RWPE2 (cell line): ENCODE data around the gene GRM8.

Experiments used
- ATAC-seq: fragments of 200-7000 bp; cut with Tn5 transposase; 3 replicates; pipeline ENCODE4 v1.9.1; 2021; ENCODE audit warnings: low read depth
- DNase-seq: peaks from one replicate; pipeline ENCODE4 v3.0.0-alpha.2; 2020; ENCODE audit warnings: low spot score
- H3K27ac ChIP-seq: fragments of 450-650 bp; 2 replicates; pipeline ENCODE4 v1.5.1; 2017; ENCODE audit warnings: mild to moderate bottlenecking; ENCODE audit not compliant: poor library complexity, severe bottlenecking
- H3K27me3 ChIP-seq: fragments of 250-450 bp; sonication (Bioruptor Pico); 2 replicates; pipeline ENCODE4 v1.5.1; 2021; ENCODE audit warnings: mild to moderate bottlenecking, moderate library complexity; ENCODE audit not compliant: insufficient read depth, poor library complexity, severe bottlenecking
- H3K36me3 ChIP-seq: fragments of 250-450 bp; sonication (Bioruptor Pico); 2 replicates; pipeline ENCODE4 v1.5.1; 2020; ENCODE audit warnings: low read depth, mild to moderate bottlenecking, moderate library complexity
- H3K4me1 ChIP-seq: fragments of 250-450 bp; sonication (Bioruptor Pico); 2 replicates; pipeline ENCODE4 v1.5.1; 2021; ENCODE audit warnings: mild to moderate bottlenecking, moderate library complexity; ENCODE audit not compliant: insufficient read depth, poor library complexity, severe bottlenecking
- H3K4me3 ChIP-seq: fragments of 250-450 bp; sonication (Bioruptor Pico); 2 replicates; pipeline ENCODE4 v1.5.1; 2021; ENCODE audit warnings: mild to moderate bottlenecking, moderate library complexity; ENCODE audit not compliant: severe bottlenecking
- H3K9me3 ChIP-seq: fragments of 250-450 bp; sonication (Bioruptor Pico); 2 replicates; pipeline ENCODE4 v1.5.1; 2021; ENCODE audit warnings: mild to moderate bottlenecking, moderate library complexity; ENCODE audit not compliant: severe bottlenecking
- CTCF ChIP-seq: fragments of 450-650 bp; IDR thresholded peaks from one replicate; pipeline ENCODE4 v1.5.1; 2017; ENCODE audit warnings: mild to moderate bottlenecking, moderate library complexity; ENCODE audit not compliant: poor library complexity, severe bottlenecking

Gene GRM8

DNA sequence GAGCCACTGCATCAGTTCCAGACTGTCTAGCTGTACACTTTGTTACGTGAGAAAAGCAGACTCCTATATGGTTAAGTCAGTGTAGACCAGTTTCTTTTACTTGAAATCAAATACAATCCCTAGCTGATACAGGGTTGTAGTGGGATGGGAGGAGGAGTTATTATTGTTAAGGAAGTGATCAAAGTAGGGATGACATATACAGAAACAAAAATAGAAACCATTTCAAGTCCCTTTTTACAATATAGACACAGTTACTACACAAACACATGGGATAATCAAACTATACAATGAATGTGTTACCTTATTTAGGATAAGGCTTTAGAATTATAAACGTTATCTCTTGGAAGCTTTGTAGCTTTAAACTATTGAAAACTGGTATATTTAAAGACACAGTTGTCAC is 233.9 kb downstream of the GRM8 start:
- H3K4me3 ChIP-seq, result no peak overlapping the region
- H3K4me1 ChIP-seq, result no peaks in the 10 kb centered on the region
- no peaks in the 10 kb centered on the region for H3K9me3 ChIP-seq
- H3K27me3 ChIP-seq, result peaks cover 5% of the 10 kb centered on the region
- DNase-seq (no peak), ATAC-seq (no peak)
- TF ChIP-seq CTCF, result no peak
- H3K36me3 ChIP-seq, result no peaks in the 10 kb centered on the region
- no peak overlapping the region for H3K27ac ChIP-seq

DNA sequence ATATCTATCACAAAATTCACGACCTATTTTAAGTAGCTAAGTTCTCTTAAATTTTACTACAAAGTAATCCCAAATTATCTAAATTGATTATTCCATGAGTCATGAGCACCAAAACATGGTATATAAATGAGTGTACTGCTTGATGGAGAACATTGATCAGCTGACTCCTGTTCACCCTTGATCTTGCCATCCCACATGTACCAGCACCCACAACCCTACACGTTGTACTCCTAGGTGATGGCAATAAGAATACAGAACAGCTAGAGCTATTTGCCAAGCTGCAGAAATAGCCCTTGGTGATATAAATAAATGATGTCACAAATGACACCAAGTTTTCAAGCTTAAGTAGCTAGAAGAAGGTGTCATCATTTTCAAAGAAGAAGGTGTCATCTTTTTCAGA is 235.5 kb downstream of the GRM8 start:
- H3K9me3 ChIP-seq, result no peaks in the 10 kb centered on the region
- no peak overlapping the region for H3K27ac ChIP-seq
- no peak for DNase-seq
- no peaks in the 10 kb centered on the region for H3K4me1 ChIP-seq
- no peaks in the 10 kb centered on the region for H3K36me3 ChIP-seq
- H3K4me3 ChIP-seq, result no peak overlapping the region
- ATAC-seq, result no peak
- no peak for TF ChIP-seq CTCF
- H3K27me3 ChIP-seq, result peaks cover 5% of the 10 kb centered on the region

DNA sequence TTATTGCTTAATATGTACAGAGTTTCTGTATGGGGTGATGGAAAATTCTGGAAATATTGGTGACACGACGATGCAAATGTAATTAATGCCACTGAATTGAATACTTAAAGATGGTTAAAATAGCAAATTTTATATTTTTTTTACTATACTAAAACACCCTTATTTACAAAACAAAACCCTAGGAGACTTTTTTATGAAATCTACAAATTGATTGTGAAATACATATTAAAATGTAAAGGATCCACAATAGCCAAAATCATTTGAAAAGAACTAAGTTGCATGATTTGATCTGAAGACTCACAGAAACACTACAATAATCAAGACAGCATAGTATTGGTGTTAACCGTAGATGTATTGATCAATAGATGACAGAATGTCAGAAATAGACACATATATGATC is 252.0 kb downstream of the GRM8 start:
- no peak overlapping the region for H3K4me3 ChIP-seq
- TF ChIP-seq CTCF, result no peak
- ATAC-seq, result no peak
- no peaks in the 10 kb centered on the region for H3K27me3 ChIP-seq
- H3K4me1 ChIP-seq, result no peaks in the 10 kb centered on the region
- no peaks in the 10 kb centered on the region for H3K36me3 ChIP-seq
- DNase-seq, result no peak
- no peaks in the 10 kb centered on the region for H3K9me3 ChIP-seq
- no peak overlapping the region for H3K27ac ChIP-seq

- H3K4me1 ChIP-seq, result no peaks in the 10 kb centered on the region
- DNase-seq (no peak), ATAC-seq (no peak)
- H3K27ac ChIP-seq, result no peak overlapping the region
- H3K36me3 ChIP-seq, result no peaks in the 10 kb centered on the region
- H3K4me3 ChIP-seq, result no peak overlapping the region
- no peaks in the 10 kb centered on the region for H3K27me3 ChIP-seq
- TF ChIP-seq CTCF, result no peak
- H3K9me3 ChIP-seq, result no peaks in the 10 kb centered on the region
These were observed 256.1 kb downstream of the GRM8 start for GRCh38 chr7:126996659-126997058.

GRCh38 chr7:126993626-126994213 is 259.0 kb downstream of the GRM8 start:
- H3K4me3 ChIP-seq, result no peak overlapping the region
- ATAC-seq (no peak), DNase-seq (no peak)
- no peaks in the 10 kb centered on the region for H3K9me3 ChIP-seq
- no peak for TF ChIP-seq CTCF
- no peaks in the 10 kb centered on the region for H3K4me1 ChIP-seq
- no peaks in the 10 kb centered on the region for H3K27me3 ChIP-seq
- H3K36me3 ChIP-seq, result no peaks in the 10 kb centered on the region
- no peak overlapping the region for H3K27ac ChIP-seq
